Measurements from ENCODE around the gene SLC6A13.

The SLC6A13 gene

DNA sequence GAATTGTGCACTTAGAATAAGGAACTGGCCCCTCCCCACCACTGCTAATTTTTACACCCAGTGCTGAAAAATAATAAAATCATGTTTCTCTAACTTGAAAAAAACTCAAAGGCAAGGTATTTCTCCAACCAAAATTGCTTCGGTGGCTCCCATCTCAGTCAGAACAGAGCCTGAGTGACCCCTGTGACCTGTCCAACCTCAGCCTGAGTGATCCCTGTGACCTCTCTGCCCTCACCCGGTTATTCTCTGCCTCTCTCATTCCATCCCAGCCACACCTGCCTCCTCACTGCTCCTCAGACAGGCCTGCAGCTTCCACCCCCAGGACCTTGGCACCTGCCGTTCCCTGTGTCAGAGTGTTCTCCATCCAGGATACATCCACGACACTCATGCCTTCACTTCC, 53.8 kb downstream of the SLC6A13 start:
- Histone ChIP-seq H3K36me3 (ENCODE audit: control insufficient read depth, insufficient read depth, low read length) (no peaks in the 10 kb centered on the region), H3K27ac (ENCODE audit: low read depth, low read length) (no peak overlapping the region), H3K27me3 (ENCODE audit: control insufficient read depth, insufficient read depth, low read length) (peaks cover 11% of the 10 kb centered on the region), H3K9ac (ENCODE audit: low read length) (no peak overlapping the region), H3K4me3 (ENCODE audit: low read length) (no peak overlapping the region), H3K4me1 (ENCODE audit: control insufficient read depth, insufficient read depth, low read length) (no peaks in the 10 kb centered on the region)

GRCh38 chr12:207804-208203, 54.8 kb downstream of the SLC6A13 start:
- Histone ChIP-seq H3K36me3 (ENCODE audit: control insufficient read depth, insufficient read depth, low read length) (no peaks in the 10 kb centered on the region), H3K4me1 (ENCODE audit: control insufficient read depth, insufficient read depth, low read length) (no peaks in the 10 kb centered on the region), H3K9ac (ENCODE audit: low read length) (no peak overlapping the region), H3K4me3 (ENCODE audit: low read length) (no peak overlapping the region), H3K27me3 (ENCODE audit: control insufficient read depth, insufficient read depth, low read length) (peaks cover 11% of the 10 kb centered on the region), H3K27ac (ENCODE audit: low read depth, low read length) (no peak overlapping the region)

GRCh38 chr12:206746-207440, 55.7 kb downstream of the SLC6A13 start:
- H3K4me3 ChIP-seq (ENCODE audit: low read length): no peak overlapping the region
- H3K27ac ChIP-seq (ENCODE audit: low read depth, low read length): no peak overlapping the region
- H3K27me3 ChIP-seq (ENCODE audit: control insufficient read depth, insufficient read depth, low read length): peaks cover 11% of the 10 kb centered on the region
- H3K4me1 ChIP-seq (ENCODE audit: control insufficient read depth, insufficient read depth, low read length): no peaks in the 10 kb centered on the region
- no peak overlapping the region for H3K9ac ChIP-seq (ENCODE audit: low read length)
- no peaks in the 10 kb centered on the region for H3K36me3 ChIP-seq (ENCODE audit: control insufficient read depth, insufficient read depth, low read length)

DNA sequence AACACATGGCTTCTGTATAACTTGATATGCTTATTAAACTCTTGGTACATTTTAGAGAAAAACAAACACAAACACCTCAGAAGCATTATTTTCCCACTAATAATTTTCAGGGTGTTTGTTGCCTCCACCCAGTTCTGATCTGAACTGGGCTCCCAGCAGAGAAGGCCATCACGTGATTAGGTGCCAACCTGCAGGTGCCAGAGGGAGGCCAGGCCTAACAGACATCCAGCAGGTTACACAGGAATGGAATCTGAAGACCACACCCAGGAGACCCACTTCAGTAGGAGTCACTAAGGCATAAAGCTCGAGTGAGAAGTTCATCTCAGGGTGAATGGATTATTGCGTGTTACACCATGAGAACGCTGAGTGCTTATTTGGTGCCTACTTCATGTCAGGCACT, 57.6 kb downstream of the SLC6A13 start:
- Histone ChIP-seq H3K27ac (ENCODE audit: low read depth, low read length) (no peak overlapping the region), H3K27me3 (ENCODE audit: control insufficient read depth, insufficient read depth, low read length) (peaks cover 17% of the 10 kb centered on the region), H3K36me3 (ENCODE audit: control insufficient read depth, insufficient read depth, low read length) (no peaks in the 10 kb centered on the region)

DNA sequence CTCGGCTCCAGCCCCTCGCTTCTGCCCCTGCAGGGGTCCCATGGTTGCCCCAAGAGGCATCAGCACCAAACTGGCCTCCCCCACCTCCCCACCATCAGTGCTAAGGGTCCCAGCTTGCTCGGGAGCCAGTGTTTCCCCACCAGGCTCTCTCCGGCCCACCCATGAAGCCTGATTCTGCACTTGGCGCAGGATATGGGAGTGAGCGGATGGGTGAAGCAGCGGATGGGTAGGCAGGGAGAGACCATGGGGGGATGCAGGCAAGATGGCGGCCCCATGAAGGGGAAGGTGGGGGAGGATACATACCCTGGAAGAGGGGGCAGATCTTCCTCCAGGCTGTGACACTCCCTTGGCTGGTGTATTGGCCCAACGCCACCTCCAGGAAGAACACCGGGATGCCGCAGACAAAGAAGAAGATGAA, 58.4 kb downstream of the SLC6A13 start:
- Histone ChIP-seq H3K27ac (ENCODE audit: low read depth, low read length) (no peak overlapping the region), H3K4me1 (ENCODE audit: control insufficient read depth, insufficient read depth, low read length) (no peaks in the 10 kb centered on the region), H3K4me3 (ENCODE audit: low read length) (peak overlapping the region; percentile 36), H3K9ac (ENCODE audit: low read length) (no peak overlapping the region), H3K27me3 (ENCODE audit: control insufficient read depth, insufficient read depth, low read length) (peaks cover 16% of the 10 kb centered on the region), H3K36me3 (ENCODE audit: control insufficient read depth, insufficient read depth, low read length) (no peaks in the 10 kb centered on the region)

More for the DNA sequence above, 57.6 kb downstream of the SLC6A13 start:
- Histone ChIP-seq H3K4me3 (ENCODE audit: low read length) (no peak overlapping the region), H3K4me1 (ENCODE audit: control insufficient read depth, insufficient read depth, low read length) (no peaks in the 10 kb centered on the region), H3K9ac (ENCODE audit: low read length) (no peak overlapping the region)

- H3K9ac ChIP-seq (ENCODE audit: low read length): no peak overlapping the region
Observed at GRCh38 chr12:203462-204260, 59.0 kb downstream of the SLC6A13 start.

DNA sequence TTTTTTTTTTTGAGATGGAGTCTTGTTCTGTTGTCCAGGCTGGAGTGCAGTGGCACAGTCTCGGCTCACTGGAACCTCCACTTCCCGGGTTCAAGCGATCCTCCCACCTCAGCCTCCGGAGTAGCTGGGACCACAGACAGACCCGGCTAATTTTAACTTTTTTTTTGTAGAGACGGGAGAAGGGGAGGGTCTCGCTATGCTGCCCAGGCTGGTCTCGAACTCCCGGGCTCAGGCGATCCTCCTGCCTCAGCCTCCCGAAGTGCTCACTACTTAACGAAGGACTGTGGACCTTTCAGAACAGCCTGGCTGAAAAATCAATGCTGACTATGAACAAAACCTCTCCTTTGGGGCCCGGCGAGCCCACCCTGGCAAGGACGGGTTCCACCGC, 59.6 kb downstream of the SLC6A13 start:
- Histone ChIP-seq H3K27ac (ENCODE audit: low read depth, low read length) (no peak overlapping the region), H3K4me1 (ENCODE audit: control insufficient read depth, insufficient read depth, low read length) (no peaks in the 10 kb centered on the region), H3K36me3 (ENCODE audit: control insufficient read depth, insufficient read depth, low read length) (no peaks in the 10 kb centered on the region), H3K27me3 (ENCODE audit: control insufficient read depth, insufficient read depth, low read length) (peaks cover 14% of the 10 kb centered on the region), H3K9ac (ENCODE audit: low read length) (no peak overlapping the region), H3K4me3 (ENCODE audit: low read length) (peak overlapping the region; percentile 31)

More at GRCh38 chr12:203462-204260, 59.0 kb downstream of the SLC6A13 start:
- Histone ChIP-seq H3K27ac (ENCODE audit: low read depth, low read length) (no peak overlapping the region), H3K36me3 (ENCODE audit: control insufficient read depth, insufficient read depth, low read length) (no peaks in the 10 kb centered on the region), H3K4me1 (ENCODE audit: control insufficient read depth, insufficient read depth, low read length) (no peaks in the 10 kb centered on the region), H3K27me3 (ENCODE audit: control insufficient read depth, insufficient read depth, low read length) (peaks cover 14% of the 10 kb centered on the region), H3K4me3 (ENCODE audit: low read length) (peak overlapping the region; percentile 36)

GRCh38 chr12:202081-202731, 60.4 kb downstream of the SLC6A13 start:
- no peak overlapping the region for H3K9ac ChIP-seq (ENCODE audit: low read length)
- H3K4me3 ChIP-seq (ENCODE audit: low read length): no peak overlapping the region
- H3K36me3 ChIP-seq (ENCODE audit: control insufficient read depth, insufficient read depth, low read length): no peaks in the 10 kb centered on the region
- H3K27me3 ChIP-seq (ENCODE audit: control insufficient read depth, insufficient read depth, low read length): peaks cover 14% of the 10 kb centered on the region
- no peak overlapping the region for H3K27ac ChIP-seq (ENCODE audit: low read depth, low read length)
- no peaks in the 10 kb centered on the region for H3K4me1 ChIP-seq (ENCODE audit: control insufficient read depth, insufficient read depth, low read length)

DNA sequence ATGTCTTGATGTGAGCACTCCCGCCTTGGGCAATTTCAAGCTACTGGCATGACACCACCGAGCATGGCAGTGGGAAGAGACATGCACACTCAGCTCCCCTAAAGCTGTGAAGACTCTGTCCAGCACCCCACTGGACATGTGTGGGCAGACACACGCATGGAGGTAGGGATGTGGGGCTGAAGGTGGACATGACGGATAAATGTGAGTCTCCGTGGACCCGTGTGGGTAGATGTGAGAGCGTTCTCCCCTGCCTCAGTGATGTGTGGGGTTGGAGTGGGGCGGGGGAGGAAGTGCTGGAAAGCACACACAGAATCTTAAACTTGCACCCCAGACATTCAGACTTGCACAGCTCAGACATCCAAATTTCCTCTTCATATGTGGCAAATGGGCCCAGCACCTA, 61.3 kb downstream of the SLC6A13 start:
- peaks cover 17% of the 10 kb centered on the region for H3K27me3 ChIP-seq (ENCODE audit: control insufficient read depth, insufficient read depth, low read length)
- no peak overlapping the region for H3K9ac ChIP-seq (ENCODE audit: low read length)
- no peak overlapping the region for H3K27ac ChIP-seq (ENCODE audit: low read depth, low read length)
- no peaks in the 10 kb centered on the region for H3K4me1 ChIP-seq (ENCODE audit: control insufficient read depth, insufficient read depth, low read length)
- no peaks in the 10 kb centered on the region for H3K36me3 ChIP-seq (ENCODE audit: control insufficient read depth, insufficient read depth, low read length)
- no peak overlapping the region for H3K4me3 ChIP-seq (ENCODE audit: low read length)

DNA sequence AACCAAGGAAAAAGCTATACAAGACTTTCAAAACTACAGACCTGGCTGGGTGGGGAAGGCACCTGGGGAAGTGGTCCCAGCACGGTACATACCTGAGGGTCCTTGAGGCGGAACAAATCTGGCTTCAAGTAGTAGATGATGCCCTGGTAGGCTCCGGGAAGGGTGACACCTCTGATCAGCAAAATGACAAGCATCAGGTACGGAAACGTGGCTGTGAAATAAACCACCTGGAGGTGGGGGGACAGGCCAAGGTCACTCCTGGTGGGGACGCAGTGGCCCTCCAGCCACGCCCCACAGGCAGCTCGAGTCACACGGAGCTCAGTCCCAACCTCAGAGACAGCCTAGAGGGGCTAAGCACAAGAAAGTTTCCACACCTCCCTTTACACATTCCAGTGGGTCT, 63.9 kb downstream of the SLC6A13 start:
- H3K4me3 ChIP-seq (ENCODE audit: low read length): no peak overlapping the region
- H3K27me3 ChIP-seq (ENCODE audit: control insufficient read depth, insufficient read depth, low read length): peaks cover 9% of the 10 kb centered on the region
- no peak overlapping the region for H3K27ac ChIP-seq (ENCODE audit: low read depth, low read length)
- no peak overlapping the region for H3K9ac ChIP-seq (ENCODE audit: low read length)
- no peaks in the 10 kb centered on the region for H3K36me3 ChIP-seq (ENCODE audit: control insufficient read depth, insufficient read depth, low read length)
- H3K4me1 ChIP-seq (ENCODE audit: control insufficient read depth, insufficient read depth, low read length): no peaks in the 10 kb centered on the region

DNA sequence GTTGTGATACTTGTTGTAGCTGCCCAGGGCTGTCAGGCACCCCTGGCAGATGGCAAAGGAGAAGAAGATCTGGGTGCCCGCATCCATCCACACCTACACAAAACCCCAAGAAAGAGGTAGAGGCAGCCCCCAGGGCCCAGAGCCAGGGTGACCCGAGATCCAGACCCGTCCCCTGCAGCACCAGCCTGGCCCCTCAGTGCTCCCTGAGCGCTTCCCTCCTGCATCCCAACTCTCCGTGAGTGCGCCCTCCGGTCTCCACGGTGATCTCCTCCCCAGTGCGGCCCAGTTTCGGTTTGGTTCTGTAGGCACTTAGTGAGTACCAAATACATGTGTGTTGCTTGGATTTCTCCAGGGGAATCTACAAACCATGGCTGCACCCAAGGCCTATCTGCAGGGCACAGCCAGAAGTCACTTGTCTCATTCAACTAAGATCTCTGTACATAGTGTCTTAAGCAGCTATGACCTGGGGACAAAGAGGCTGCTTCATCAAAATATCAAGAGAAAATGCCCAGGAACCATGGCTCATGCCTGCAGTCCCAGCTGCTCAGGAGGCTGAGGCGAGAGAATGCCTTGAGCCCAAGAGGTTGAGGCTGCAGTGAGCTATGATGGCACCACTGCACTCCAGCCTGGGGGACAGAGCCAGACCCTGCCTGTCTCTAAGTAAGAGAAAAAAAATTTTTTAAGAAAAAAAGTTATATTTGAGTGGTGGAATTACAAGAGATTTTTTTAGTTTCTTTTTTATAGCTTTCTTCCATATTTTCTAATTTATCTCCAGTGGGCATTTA, 64.5 kb downstream of the SLC6A13 start:
- no peak overlapping the region for H3K4me3 ChIP-seq (ENCODE audit: low read length)
- no peak overlapping the region for H3K9ac ChIP-seq (ENCODE audit: low read length)
- no peaks in the 10 kb centered on the region for H3K4me1 ChIP-seq (ENCODE audit: control insufficient read depth, insufficient read depth, low read length)
- H3K27ac ChIP-seq (ENCODE audit: low read depth, low read length): no peak overlapping the region
- no peaks in the 10 kb centered on the region for H3K36me3 ChIP-seq (ENCODE audit: control insufficient read depth, insufficient read depth, low read length)
- peaks cover 9% of the 10 kb centered on the region for H3K27me3 ChIP-seq (ENCODE audit: control insufficient read depth, insufficient read depth, low read length)

DNA sequence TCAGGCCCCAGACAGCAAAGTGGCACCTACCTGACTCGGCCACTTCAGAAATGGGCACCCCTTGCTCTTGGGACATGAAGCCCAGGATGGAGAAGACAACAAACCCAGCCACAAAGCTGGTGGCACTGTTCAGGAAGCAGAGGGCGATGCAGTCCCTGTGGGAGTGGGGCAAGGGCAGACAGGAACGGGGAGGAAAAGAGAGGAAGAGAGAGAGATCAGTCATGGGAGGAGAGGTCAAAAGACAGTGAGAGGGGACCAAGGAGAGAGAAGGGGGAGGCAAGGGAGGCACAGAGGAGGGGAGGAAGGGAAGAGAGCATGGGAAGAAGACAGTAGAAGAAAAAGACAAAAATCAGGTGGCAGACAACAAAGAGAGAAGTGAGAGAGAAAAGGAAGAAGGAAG, 65.3 kb downstream of the SLC6A13 start:
- no peak overlapping the region for H3K4me3 ChIP-seq (ENCODE audit: low read length)
- H3K36me3 ChIP-seq (ENCODE audit: control insufficient read depth, insufficient read depth, low read length): no peaks in the 10 kb centered on the region
- H3K27ac ChIP-seq (ENCODE audit: low read depth, low read length): no peak overlapping the region
- H3K9ac ChIP-seq (ENCODE audit: low read length): no peak overlapping the region
- H3K27me3 ChIP-seq (ENCODE audit: control insufficient read depth, insufficient read depth, low read length): peaks cover 13% of the 10 kb centered on the region
- H3K4me1 ChIP-seq (ENCODE audit: control insufficient read depth, insufficient read depth, low read length): no peaks in the 10 kb centered on the region
